K562 (cell line): ENCODE results near the gene BIN1. TPM values are rescaled to one million over a fixed set of nuclear protein-coding genes. Genes with fewer than 3 reads are reported as not detected.

Experiments
- CAMTA2 ChIP-seq: fragments of 250-450 bp; sonication (Bioruptor Pico); conservative IDR thresholded peaks from 2 replicates; pipeline ENCODE4 v1.5.1; 2022
- ELF4 ChIP-seq: fragments of 450-650 bp; formaldehyde crosslinking; IDR thresholded peaks from 2 replicates; pipeline ENCODE4 v1.4.0; 2022; ENCODE audit warnings: missing genetic modification characterization
- HCFC1 ChIP-seq: IDR thresholded peaks from 2 replicates; pipeline ENCODE4 v1.6.1; 2012; ENCODE audit warnings: low read depth, low read length, improper control_type of control experiment
- KLF6 ChIP-seq: fragments of 250-450 bp; sonication (Bioruptor Pico); IDR thresholded peaks from 2 replicates; pipeline ENCODE4 v1.4.0; 2020; ENCODE audit warnings: mild to moderate bottlenecking, moderate library complexity, borderline replicate concordance
- SREBF2 ChIP-seq: sonication (generic); formaldehyde crosslinking; IDR thresholded peaks from 2 replicates; pipeline ENCODE4 v1.4.0; 2020; ENCODE audit warnings: mild to moderate bottlenecking, missing genetic modification reagents
- STAT5A ChIP-seq: IDR thresholded peaks from 2 replicates; pipeline ENCODE4 v1.6.1; 2012; ENCODE audit warnings: low read length, inconsistent platforms, borderline replicate concordance
- TARDBP ChIP-seq: fragments of 450-650 bp; IDR thresholded peaks from 2 replicates; pipeline ENCODE4 v1.6.1; 2016
- TRIM24 ChIP-seq, 2 experiments: fragments of 450-650 bp; IDR thresholded peaks; 2 replicates each; pipeline ENCODE4 v1.6.1; 2016
- ZZZ3 ChIP-seq: fragments of 450-650 bp; IDR thresholded peaks from 2 replicates; pipeline ENCODE4 v1.6.1; 2016; ENCODE audit warnings: antibody characterized with exemption, mild to moderate bottlenecking, moderate library complexity
- polyA plus RNA-seq, 8 experiments: library from polyadenylated mRNA; depleted of rRNA in 4 of 8; stranded (reverse) in 5 of 8; unstranded in 3 of 8; fragments of >200 nt; fragmentation: Nextera tagmentation in 2 of 8; fragmentation: Illumina TruSeq in 1 of 8; extraction: Ambion mirVana in 2 of 8; extraction: Trizol in 1 of 8; gene quantifications; 2 replicates each; pipeline versions ENCODE4 v1.2.1 to v1.2.3, GENCODE V29; 2011 to 2014; ENCODE audit warnings: inconsistent platforms in 1 of 8, missing spikeins in 1 of 8
- total RNA-seq, 7 experiments: library from RNA; depleted of rRNA in 6 of 7; stranded (reverse); fragments of >200 nt in 6 of 7; fragmentation: Illumina TruSeq in 2 of 7; extraction: Trizol in 2 of 7; gene quantifications; 2 replicates each; pipeline versions ENCODE4 v1.2.1 to v1.2.3, GENCODE V29; 2011 to 2021; ENCODE audit warnings: low replicate concordance in 1 of 7
- TF ChIP-seq, protein P1 (sequence below): sonication (generic); formaldehyde crosslinking; IDR thresholded peaks from 2 replicates; pipeline ENCODE4 v1.8.1; 2023; ENCODE audit warnings: missing genetic modification reagents, mild to moderate bottlenecking, borderline replicate concordance
- TF ChIP-seq, protein P2 (sequence below): fragments of 450-650 bp; IDR thresholded peaks from 2 replicates; pipeline ENCODE4 v1.7.1; 2018; ENCODE audit warnings: mild to moderate bottlenecking, low read depth; ENCODE audit not compliant: partially characterized antibody
- TF ChIP-seq, protein P3 (sequence below): IDR thresholded peaks from 2 replicates; pipeline ENCODE4 v1.6.1; 2011; ENCODE audit not compliant: insufficient read length; ENCODE audit errors: extremely low read depth
- TF ChIP-seq, protein P4 (sequence below): sonication (generic); formaldehyde crosslinking; IDR thresholded peaks from 2 replicates; pipeline ENCODE4 v1.8.0; 2022; ENCODE audit warnings: missing genetic modification reagents, mild to moderate bottlenecking, moderate library complexity, borderline replicate concordance
- TF ChIP-seq, protein P5 (sequence below): IDR thresholded peaks from 2 replicates; pipeline ENCODE4 v1.6.1; 2012; ENCODE audit warnings: low read depth, low read length, improper control_type of control experiment, borderline replicate concordance
- TF ChIP-seq, protein P6 (sequence below): IDR thresholded peaks from 2 replicates; pipeline ENCODE4 v1.6.1; 2016; ENCODE audit warnings: missing genetic modification characterization, missing compliant biosample characterization

BIN1 gene
- total and polyA plus RNA-seq, 9 of the 15 experiments (the other 6 are each of a cell fraction or from before 2014, with no cell fraction given), result 0.04 to 2.8 (median 0.79) TPM; not detected in 1

DNA sequence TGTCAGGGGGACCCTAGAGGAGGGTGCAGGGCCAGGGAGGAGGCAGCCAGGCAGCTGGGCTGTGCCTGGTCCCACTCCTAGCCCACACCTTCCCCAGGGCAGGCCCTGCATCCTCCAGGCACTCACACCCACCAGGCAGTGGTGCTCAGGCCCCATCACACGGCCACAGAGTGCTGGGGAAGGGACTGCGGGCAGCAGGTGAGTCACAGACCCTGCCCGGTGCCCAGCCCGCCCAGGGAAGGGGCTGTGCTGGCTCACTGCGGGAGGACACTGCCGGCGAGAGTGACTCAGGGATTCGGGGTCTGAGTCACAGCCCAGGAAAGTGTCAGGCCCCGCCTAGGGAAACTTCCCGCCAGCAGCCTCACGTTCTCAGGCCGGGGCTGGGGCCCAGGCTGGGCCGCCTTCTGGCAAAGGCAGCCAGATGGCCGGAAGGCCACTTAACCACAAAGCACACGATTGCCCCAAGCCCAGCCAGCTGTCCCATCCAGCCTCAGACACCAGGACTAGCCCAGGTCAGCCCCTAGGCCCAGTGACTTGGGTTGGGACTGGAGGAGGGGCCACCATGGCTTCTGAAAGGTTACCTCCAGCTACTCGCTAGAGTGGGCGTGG, 42.2 kb downstream of the BIN1 start (continued):
- TF ChIP-seq, protein P1, sequence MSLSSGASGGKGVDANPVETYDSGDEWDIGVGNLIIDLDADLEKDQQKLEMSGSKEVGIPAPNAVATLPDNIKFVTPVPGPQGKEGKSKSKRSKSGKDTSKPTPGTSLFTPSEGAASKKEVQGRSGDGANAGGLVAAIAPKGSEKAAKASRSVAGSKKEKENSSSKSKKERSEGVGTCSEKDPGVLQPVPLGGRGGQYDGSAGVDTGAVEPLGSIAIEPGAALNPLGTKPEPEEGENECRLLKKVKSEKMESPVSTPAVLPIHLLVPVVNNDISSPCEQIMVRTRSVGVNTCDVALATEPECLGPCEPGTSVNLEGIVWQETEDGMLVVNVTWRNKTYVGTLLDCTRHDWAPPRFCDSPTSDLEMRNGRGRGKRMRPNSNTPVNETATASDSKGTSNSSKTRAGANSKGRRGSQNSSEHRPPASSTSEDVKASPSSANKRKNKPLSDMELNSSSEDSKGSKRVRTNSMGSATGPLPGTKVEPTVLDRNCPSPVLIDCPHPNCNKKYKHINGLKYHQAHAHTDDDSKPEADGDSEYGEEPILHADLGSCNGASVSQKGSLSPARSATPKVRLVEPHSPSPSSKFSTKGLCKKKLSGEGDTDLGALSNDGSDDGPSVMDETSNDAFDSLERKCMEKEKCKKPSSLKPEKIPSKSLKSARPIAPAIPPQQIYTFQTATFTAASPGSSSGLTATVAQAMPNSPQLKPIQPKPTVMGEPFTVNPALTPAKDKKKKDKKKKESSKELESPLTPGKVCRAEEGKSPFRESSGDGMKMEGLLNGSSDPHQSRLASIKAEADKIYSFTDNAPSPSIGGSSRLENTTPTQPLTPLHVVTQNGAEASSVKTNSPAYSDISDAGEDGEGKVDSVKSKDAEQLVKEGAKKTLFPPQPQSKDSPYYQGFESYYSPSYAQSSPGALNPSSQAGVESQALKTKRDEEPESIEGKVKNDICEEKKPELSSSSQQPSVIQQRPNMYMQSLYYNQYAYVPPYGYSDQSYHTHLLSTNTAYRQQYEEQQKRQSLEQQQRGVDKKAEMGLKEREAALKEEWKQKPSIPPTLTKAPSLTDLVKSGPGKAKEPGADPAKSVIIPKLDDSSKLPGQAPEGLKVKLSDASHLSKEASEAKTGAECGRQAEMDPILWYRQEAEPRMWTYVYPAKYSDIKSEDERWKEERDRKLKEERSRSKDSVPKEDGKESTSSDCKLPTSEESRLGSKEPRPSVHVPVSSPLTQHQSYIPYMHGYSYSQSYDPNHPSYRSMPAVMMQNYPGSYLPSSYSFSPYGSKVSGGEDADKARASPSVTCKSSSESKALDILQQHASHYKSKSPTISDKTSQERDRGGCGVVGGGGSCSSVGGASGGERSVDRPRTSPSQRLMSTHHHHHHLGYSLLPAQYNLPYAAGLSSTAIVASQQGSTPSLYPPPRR (CRISPR knock-in tag), result no peak
- TF ChIP-seq, protein P2, sequence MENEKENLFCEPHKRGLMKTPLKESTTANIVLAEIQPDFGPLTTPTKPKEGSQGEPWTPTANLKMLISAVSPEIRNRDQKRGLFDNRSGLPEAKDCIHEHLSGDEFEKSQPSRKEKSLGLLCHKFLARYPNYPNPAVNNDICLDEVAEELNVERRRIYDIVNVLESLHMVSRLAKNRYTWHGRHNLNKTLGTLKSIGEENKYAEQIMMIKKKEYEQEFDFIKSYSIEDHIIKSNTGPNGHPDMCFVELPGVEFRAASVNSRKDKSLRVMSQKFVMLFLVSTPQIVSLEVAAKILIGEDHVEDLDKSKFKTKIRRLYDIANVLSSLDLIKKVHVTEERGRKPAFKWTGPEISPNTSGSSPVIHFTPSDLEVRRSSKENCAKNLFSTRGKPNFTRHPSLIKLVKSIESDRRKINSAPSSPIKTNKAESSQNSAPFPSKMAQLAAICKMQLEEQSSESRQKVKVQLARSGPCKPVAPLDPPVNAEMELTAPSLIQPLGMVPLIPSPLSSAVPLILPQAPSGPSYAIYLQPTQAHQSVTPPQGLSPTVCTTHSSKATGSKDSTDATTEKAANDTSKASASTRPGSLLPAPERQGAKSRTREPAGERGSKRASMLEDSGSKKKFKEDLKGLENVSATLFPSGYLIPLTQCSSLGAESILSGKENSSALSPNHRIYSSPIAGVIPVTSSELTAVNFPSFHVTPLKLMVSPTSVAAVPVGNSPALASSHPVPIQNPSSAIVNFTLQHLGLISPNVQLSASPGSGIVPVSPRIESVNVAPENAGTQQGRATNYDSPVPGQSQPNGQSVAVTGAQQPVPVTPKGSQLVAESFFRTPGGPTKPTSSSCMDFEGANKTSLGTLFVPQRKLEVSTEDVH, result peak; percentile 99
- TF ChIP-seq ELF4 (CRISPR knock-in tag) (no peak), SREBF2 (CRISPR knock-in tag) (no peak), TRIM24 (IDR thresholded peaks at IDR 0.05) (peak; percentile 89 to 92), CAMTA2 (no peak), ZZZ3 (no peak; the same call in 1 of the 2 replicates), KLF6 (CRISPR knock-in tag) (no peak), STAT5A (peak; percentile 68; the same call in 1 of the 2 replicates), TARDBP (peak; percentile 91), HCFC1 (no peak; the same call in 1 of the 2 replicates)
- TF ChIP-seq, protein P3, sequence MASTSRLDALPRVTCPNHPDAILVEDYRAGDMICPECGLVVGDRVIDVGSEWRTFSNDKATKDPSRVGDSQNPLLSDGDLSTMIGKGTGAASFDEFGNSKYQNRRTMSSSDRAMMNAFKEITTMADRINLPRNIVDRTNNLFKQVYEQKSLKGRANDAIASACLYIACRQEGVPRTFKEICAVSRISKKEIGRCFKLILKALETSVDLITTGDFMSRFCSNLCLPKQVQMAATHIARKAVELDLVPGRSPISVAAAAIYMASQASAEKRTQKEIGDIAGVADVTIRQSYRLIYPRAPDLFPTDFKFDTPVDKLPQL, result no peak
- TF ChIP-seq, protein P4, sequence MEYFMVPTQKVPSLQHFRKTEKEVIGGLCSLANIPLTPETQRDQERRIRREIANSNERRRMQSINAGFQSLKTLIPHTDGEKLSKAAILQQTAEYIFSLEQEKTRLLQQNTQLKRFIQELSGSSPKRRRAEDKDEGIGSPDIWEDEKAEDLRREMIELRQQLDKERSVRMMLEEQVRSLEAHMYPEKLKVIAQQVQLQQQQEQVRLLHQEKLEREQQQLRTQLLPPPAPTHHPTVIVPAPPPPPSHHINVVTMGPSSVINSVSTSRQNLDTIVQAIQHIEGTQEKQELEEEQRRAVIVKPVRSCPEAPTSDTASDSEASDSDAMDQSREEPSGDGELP (CRISPR knock-in tag), result peak; percentile 99
- TF ChIP-seq, protein P5, sequence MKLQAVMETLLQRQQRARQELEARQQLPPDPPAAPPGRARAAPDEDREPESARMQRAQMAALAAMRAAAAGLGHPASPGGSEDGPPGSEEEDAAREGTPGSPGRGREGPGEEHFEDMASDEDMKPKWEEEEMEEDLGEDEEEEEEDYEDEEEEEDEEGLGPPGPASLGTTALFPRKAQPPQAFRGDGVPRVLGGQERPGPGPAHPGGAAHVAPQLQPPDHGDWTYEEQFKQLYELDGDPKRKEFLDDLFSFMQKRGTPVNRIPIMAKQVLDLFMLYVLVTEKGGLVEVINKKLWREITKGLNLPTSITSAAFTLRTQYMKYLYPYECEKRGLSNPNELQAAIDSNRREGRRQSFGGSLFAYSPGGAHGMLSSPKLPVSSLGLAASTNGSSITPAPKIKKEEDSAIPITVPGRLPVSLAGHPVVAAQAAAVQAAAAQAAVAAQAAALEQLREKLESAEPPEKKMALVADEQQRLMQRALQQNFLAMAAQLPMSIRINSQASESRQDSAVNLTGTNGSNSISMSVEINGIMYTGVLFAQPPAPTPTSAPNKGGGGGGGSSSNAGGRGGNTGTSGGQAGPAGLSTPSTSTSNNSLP, result no peak
- TF ChIP-seq, protein P6, sequence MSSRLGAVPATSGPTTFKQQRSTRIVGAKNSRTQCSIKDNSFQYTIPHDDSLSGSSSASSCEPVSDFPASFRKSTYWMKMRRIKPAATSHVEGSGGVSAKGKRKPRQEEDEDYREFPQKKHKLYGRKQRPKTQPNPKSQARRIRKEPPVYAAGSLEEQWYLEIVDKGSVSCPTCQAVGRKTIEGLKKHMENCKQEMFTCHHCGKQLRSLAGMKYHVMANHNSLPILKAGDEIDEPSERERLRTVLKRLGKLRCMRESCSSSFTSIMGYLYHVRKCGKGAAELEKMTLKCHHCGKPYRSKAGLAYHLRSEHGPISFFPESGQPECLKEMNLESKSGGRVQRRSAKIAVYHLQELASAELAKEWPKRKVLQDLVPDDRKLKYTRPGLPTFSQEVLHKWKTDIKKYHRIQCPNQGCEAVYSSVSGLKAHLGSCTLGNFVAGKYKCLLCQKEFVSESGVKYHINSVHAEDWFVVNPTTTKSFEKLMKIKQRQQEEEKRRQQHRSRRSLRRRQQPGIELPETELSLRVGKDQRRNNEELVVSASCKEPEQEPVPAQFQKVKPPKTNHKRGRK (tag), result no peak
